Measurements from ENCODE around the gene LRFN3.
"Not testable (repeated sequence)": the region's sequence is repeated elsewhere in the genome, so short reads cannot be mapped to it uniquely, and the experiment has no call there.

The LRFN3 gene

DNA sequence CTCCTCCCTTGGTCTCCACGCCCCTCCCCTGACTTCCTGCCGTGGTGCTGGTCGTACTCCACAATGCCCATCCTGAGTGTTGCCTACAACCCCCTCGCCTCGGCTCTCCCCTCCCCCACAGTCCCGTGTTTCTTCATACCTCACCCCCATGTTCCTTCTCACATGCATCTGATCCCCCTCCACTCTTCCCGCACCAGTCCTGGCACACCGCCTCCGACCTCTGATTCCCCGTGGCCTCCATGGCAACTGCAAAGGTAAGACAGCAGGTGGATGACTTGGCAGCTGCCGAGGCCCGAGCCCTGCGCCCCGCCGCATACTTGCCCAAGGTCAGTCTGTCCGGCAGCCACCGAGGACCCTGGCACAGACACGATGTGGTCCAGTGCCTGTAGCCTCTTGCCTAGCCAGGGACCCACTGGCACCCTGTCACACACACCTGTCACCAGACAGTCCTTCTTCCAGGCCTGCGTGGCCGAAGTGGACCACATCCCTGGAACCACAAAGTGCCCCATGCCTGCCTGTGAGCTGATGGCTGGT lies 42.7 kb downstream of the LRFN3 start:
- DNase-seq = no peak

DNA sequence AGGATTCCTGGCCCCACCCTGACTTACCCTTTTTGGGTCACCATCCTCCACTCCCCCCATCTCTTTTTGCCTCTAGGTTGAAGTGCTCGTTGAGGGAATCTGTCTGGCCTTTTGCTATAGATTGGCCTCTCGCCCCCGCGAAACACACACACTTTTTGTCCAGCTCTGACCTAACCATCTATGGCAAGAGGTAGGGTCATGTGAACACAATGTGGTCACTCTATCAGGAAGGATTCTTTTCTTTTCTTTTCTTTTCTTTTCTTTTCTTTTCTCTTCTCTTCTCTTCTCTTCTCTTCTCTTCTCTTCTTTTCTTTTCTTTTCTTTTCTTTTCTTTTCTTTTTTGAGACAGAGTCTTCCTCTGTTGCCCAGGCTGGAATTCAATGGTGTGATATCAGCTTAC lies 44.8 kb downstream of the LRFN3 start:
- not testable (repeated sequence) for DNase-seq

- no peak for DNase-seq
Observed at GRCh38 chr19:35983177-35983576, 47.0 kb downstream of the LRFN3 start.

GRCh38 chr19:35986111-35986510 lies 49.9 kb downstream of the LRFN3 start:
- DNase-seq = no peak

GRCh38 chr19:35986664-35987570 lies 50.7 kb downstream of the LRFN3 start:
- DNase-seq = peak in 1 of 4 experiments; percentile 13

GRCh38 chr19:35987571-35987896 lies 51.4 kb downstream of the LRFN3 start:
- no peak for DNase-seq

DNA sequence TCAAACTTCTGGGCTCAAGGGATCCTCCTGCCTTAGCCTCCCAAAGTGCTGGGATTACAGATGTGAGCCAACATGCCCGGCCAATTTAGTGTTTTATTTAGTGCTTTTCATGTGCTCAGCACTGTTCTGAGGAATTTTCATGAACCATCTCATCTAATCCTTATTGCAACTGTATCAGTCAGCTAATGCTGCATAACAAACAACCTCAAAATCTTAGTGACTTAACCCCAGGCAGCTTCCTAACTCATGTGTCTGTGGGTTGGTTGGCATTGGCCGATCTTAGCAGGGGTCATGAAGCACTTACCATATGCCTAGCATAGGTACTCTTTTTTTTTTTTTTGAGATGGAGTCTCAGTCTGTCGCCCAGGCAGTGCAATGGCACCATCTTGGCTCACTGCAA lies 52.6 kb downstream of the LRFN3 start:
- DNase-seq = no peak

- no peak for DNase-seq
Observed at GRCh38 chr19:35990156-35990555, 54.0 kb downstream of the LRFN3 start.

DNA sequence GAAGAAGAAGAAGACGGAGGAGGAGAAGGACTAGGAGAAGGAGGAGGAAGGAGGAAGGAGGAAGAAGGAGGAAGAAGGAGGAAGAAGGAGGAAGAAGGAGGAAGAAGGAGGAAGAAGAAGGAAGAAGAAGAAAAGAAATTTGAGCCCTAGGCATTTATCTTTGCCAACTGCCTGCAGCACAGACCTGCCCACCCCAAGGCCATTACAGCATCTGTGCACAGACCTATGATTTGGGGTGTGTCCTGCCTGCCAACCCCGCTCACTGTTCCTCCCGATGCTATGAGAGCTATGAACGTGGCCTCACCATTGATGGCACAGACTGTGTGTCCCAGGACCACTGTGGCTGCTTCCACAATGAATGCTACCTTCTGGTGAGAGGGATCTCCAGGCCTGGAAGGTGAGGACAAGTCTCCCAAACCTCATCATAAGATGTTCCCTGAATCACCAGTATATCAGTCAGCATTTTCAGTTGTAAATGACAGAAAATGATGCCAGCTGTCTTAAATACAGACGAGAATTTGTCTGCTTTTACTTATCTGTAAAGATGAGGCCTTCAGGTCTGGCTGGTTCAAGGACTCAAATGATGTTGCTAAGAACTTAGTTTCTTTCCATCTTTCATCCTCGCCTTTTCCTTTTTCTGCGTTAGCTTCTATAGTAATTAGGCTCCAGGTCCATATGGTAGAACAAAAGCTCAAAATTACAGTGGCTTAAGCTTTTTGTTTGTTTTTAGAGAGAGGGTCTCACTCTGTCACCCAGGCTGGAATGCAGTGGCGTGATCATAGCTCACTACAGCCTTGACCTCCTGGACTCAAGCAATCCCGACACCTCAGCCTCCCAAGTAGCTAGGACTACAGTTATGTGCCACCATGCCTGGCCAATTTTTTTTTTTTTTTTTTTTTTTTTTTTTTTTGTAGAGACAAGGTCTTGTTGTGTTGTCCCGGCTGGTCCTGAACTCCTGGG lies 54.9 kb downstream of the LRFN3 start:
- no peak for DNase-seq

DNA sequence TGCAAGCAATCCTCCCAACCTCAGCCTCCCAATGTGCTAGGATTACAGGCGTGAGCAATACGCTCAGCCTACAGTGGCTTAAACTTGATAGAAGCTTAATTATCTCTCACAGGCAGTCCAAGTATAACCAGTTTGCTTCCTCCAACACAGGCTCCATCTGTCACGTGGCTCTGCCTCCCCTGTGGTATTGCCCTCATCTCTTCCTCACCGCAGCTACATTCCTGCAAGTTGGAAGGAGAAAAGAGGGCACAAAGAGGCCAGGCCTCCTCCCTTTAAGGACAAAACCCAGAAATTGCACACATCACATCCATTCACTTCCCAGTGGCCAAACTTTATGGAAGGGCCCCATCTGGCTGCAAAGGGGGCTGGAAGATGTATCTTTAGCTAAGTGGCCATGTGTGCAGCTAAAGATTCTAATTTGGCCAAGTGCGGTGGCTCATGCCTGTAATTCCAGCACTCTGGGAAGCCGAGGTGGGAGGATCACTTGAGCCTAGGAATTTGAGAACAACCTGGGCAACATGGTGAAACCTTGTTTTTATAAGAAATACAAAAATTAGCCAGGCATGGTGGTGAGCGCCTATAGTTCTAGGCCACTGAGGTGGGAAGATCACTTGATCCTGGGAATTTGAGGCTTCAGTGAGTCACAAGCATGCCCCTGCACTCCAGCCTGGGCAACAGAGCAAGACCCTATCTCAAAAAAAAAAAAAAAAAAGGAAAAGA lies 55.7 kb downstream of the LRFN3 start:
- DNase-seq = no peak

- DNase-seq = no peak
Observed at GRCh38 chr19:35992907-35993765, 57.0 kb downstream of the LRFN3 start.

DNA sequence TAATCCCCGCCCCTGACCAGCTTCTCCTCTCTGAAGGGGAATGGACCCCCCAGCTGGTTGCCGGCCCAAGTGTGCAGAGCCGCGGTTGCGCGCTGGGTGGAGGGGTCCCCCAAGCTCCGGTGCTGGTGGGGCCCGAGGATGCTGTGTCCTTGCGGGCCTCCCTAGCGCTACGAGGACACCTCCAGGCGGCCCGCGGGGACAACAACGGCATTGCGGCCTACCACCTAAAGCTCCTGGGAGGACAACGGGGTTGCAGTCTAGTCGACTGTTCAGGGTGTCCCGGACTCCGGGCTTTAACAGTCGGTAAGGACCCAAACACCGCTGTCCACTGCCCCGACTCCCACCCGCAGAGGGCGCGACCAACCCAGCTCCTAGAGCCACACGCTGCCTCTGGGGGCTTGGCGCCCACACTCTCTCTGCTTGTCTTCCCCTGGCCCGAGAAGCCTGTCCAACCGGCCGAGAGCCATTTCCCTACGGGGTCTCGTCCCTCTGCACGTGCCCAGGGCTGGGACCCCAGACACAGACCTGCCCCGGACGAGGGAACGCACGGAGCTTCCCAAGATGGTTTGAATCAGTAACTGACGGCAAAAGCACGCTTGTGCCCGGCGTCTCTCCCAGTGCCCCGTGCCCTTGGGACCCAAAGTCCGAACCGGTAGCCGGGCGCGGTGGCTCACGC lies 57.9 kb downstream of the LRFN3 start:
- DNase-seq = no peak

Data from activated naive CD4-positive, alpha-beta T cell (primary cell).